Endothelial cell of umbilical vein (primary cell): ENCODE results near the gene MED17. TPM values are rescaled to one million over a fixed set of nuclear protein-coding genes. Genes with fewer than 3 reads are reported as not detected.

Source experiments
- BruUV-seq: library from RNA; stranded (reverse); fragments of 400-500 nt; replicated peaks from 2 replicates; lab custom pipeline; 2021; lab: Mats Ljungman, UMichigan
- CTCF ChIA-PET: fragments of 300-600, 350-600 bp; sonication (Branson Sonifier 250); formaldehyde crosslinking; loops from one replicate; lab custom pipeline; 2021; ENCODE audit warnings: antibody characterized with exemption, inconsistent platforms; lab: Charles Lee
- POLR2A ChIA-PET: fragments of 300-600, 350-600 bp; sonication (Branson Sonifier 250); formaldehyde crosslinking; loops from one replicate; lab custom pipeline; 2021; ENCODE audit warnings: antibody characterized with exemption, inconsistent platforms; lab: Charles Lee
- DNase-seq: peaks from one replicate; pipeline ENCODE4 v3.0.0-alpha.2; 2011; ENCODE audit warnings: low read depth, low spot score
- FAIRE-seq: peaks from 2 replicates; lab custom pipeline; 2011; peaks lifted over from hg19 to GRCh38; lab: Jason Lieb, UNC
- H2AFZ ChIP-seq: 2 replicates; pipeline ENCODE4 v1.6.0; 2012; ENCODE audit warnings: low read depth, low read length, control low read depth, inconsistent platforms
- H3K27ac ChIP-seq: 2 replicates; pipeline ENCODE4 v1.5.1; 2011; ENCODE audit warnings: low read depth, mild to moderate bottlenecking, control low read depth, low read length, moderate library complexity; ENCODE audit not compliant: insufficient read depth
- H3K27me3 ChIP-seq, 2 experiments: 2 replicates each; pipeline versions ENCODE4 v1.6.0 to v1.6.1; 2011; ENCODE audit warnings: low read length in 2 of 2, mixed read lengths in 1 of 2; ENCODE audit not compliant: control insufficient read depth in 2 of 2, insufficient read depth in 2 of 2
- H3K36me3 ChIP-seq, 2 experiments: 2 replicates in 1 of 2; 3 replicates in 1 of 2; pipeline ENCODE4 v1.5.1; 2011; ENCODE audit warnings: low read length in 2 of 2, mild to moderate bottlenecking in 1 of 2, moderate library complexity in 1 of 2; ENCODE audit not compliant: control insufficient read depth in 2 of 2, insufficient read depth in 2 of 2; ENCODE audit errors: extremely low read depth in 1 of 2
- H3K4me1 ChIP-seq: 3 replicates; pipeline ENCODE4 v1.5.1; 2011; ENCODE audit warnings: mild to moderate bottlenecking, low read length; ENCODE audit not compliant: control insufficient read depth, insufficient read depth; ENCODE audit errors: extremely low read depth
- H3K4me2 ChIP-seq: 2 replicates; pipeline ENCODE4 v1.6.1; 2011; ENCODE audit warnings: low read length, control low read depth, mixed read lengths; ENCODE audit not compliant: insufficient read depth
- H3K4me3 ChIP-seq, 3 experiments: fragments of 200-600 bp in 1 of 3; sonication (generic), shearing (Covaris generic) in 1 of 3; replicated peaks in 1 of 3; 2 replicates each; pipeline ENCODE4 v1.5.1; 2011 to 2016; ENCODE audit warnings: control low read depth in 3 of 3, low read length in 3 of 3, mild to moderate bottlenecking in 2 of 3, inconsistent platforms in 1 of 3, low read depth in 1 of 3, moderate library complexity in 1 of 3; ENCODE audit not compliant: insufficient read depth in 1 of 3
- H3K79me2 ChIP-seq: 2 replicates; pipeline ENCODE4 v1.6.0; 2012; ENCODE audit warnings: low read length, inconsistent platforms; ENCODE audit not compliant: control insufficient read depth, insufficient read depth
- H3K9ac ChIP-seq: replicated peaks from 2 replicates; pipeline ENCODE3; 2011; ENCODE audit warnings: low read length, control low read depth; ENCODE audit not compliant: insufficient read depth; ENCODE audit errors: extremely low read depth
- H3K9me1 ChIP-seq: replicated peaks from 3 replicates; pipeline ENCODE4 v1.6.0; 2011; ENCODE audit warnings: mild to moderate bottlenecking, low read length; ENCODE audit not compliant: control insufficient read depth, insufficient read depth; ENCODE audit errors: extremely low read depth
- H3K9me3 ChIP-seq: replicated peaks from 2 replicates; pipeline ENCODE4 v1.5.1; 2012; ENCODE audit warnings: low read length, inconsistent platforms; ENCODE audit not compliant: control insufficient read depth, insufficient read depth
- H4K20me1 ChIP-seq: replicated peaks from 2 replicates; pipeline ENCODE3; 2011; ENCODE audit warnings: mild to moderate bottlenecking, low read length; ENCODE audit not compliant: control insufficient read depth, insufficient read depth; ENCODE audit errors: extremely low read depth
- EZH2 ChIP-seq: IDR thresholded peaks from 2 replicates; pipeline ENCODE4 v1.6.1; 2012; ENCODE audit warnings: borderline replicate concordance, low read depth, mild to moderate bottlenecking, moderate library complexity, low read length, inconsistent platforms; ENCODE audit not compliant: severe bottlenecking
- FOS ChIP-seq: IDR thresholded peaks from 2 replicates; pipeline ENCODE4 v1.6.1; 2011; ENCODE audit warnings: mild to moderate bottlenecking, low read length, moderate library complexity, borderline replicate concordance; ENCODE audit not compliant: insufficient read depth
- GATA2 ChIP-seq: IDR thresholded peaks from 2 replicates; pipeline ENCODE4 v1.7.0; 2011; ENCODE audit warnings: low read depth, mild to moderate bottlenecking, moderate library complexity, mixed read lengths, low read length; ENCODE audit not compliant: insufficient read length, insufficient read depth
- JUN ChIP-seq: IDR thresholded peaks from 2 replicates; pipeline ENCODE4 v1.6.1; 2011; ENCODE audit warnings: borderline replicate concordance, low read depth; ENCODE audit not compliant: insufficient read length, insufficient read depth
- MYC ChIP-seq: IDR thresholded peaks from one replicate; pipeline ENCODE4 v1.6.1; 2011; ENCODE audit warnings: mild to moderate bottlenecking, low read depth, low read length
- POLR2A ChIP-seq: IDR thresholded peaks from 2 replicates; pipeline ENCODE4 v1.6.1; 2012; ENCODE audit warnings: low read depth, mild to moderate bottlenecking, control low read depth, low read length
- POLR2AphosphoS5 ChIP-seq: IDR thresholded peaks from 2 replicates; pipeline ENCODE4 v1.6.1; 2012; ENCODE audit warnings: low read depth, mild to moderate bottlenecking, control low read depth, low read length, moderate library complexity; ENCODE audit not compliant: insufficient read depth
- dilution Hi-C: fragments of 300-500 bp; cut with MboI; formaldehyde crosslinking; loops from one replicate; pipeline ENCODE4 v1.15.0; 2019; ENCODE audit warnings: low sequenced_read_pairs; ENCODE audit not compliant: extremely low pct_ligation_motif_present
- intact Hi-C: fragments of 100-400 bp; cut with micrococcal nuclease; formaldehyde crosslinking; loops from one replicate; pipeline ENCODE4 v1.10.0; 2022
- polyA plus RNA-seq, 4 experiments: library from polyadenylated mRNA; depleted of rRNA in 3 of 4; stranded (reverse) in 3 of 4; unstranded in 1 of 4; fragments of >200 nt; gene quantifications; 2 replicates each; pipeline versions ENCODE4 v1.2.1 to v1.2.3, GENCODE V29; 2011 to 2012; ENCODE audit warnings: missing spikeins in 1 of 4
- small RNA-seq: library from RNA; depleted of rRNA; stranded (forward); fragments of <200 nt; gene quantifications from one replicate; pipeline ENCODE3, GENCODE V24; 2012; ENCODE audit warnings: low replicate concordance, low read depth; ENCODE audit not compliant: insufficient read depth, insufficient read length
- total RNA-seq: library from RNA; stranded (reverse); gene quantifications from 2 replicates; pipeline ENCODE4 v1.2.3, GENCODE V29; 2021
- TF ChIP-seq, protein P1 (sequence below), 2 donors: IDR thresholded peaks; 1 replicate in 1 of 2; 2 replicates in 1 of 2; pipeline ENCODE4 v1.5.1; 2011; ENCODE audit warnings: low read length in 2 of 2, mild to moderate bottlenecking in 2 of 2, moderate library complexity in 2 of 2, control low read depth in 1 of 2, inconsistent platforms in 1 of 2, low read depth in 1 of 2; ENCODE audit not compliant: insufficient read depth in 1 of 2; ENCODE audit errors: extremely low read depth in 1 of 2
- TF ChIP-seq, protein P2 (sequence below): IDR thresholded peaks from 2 replicates; pipeline ENCODE4 v1.6.1; 2011; ENCODE audit not compliant: insufficient read depth, insufficient read length

MED17 gene
- total and polyA plus RNA-seq, 2 donors (not counting 3 experiments of a cell fraction or from before 2014, with no cell fraction given) = 11.3 to 40.6 TPM

DNA sequence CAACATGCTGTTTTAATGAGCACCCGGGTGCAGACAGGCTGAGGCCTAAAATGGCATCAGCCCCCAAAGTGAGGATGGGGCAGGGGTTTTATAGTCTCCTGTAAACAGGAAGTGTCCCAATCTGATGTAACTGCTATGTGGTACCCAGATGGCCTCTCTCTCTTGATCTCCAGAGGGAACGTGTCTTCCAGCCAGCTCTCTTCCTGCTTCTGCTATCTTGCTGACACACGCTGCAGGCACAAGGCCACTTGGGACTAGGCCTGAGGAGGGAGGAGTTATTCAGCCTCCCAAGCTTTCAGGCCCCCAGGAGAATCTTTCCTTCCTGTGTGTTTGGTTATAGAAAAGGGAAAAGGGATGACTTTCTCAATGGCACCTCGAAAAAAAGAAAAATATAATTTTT is 77.7 kb downstream of the MED17 start:
- dilution Hi-C loops (no loop called here), intact Hi-C loops (no loop called here)
- POLR2A ChIA-PET = no interaction called here
- Histone ChIP-seq H3K79me2 (no peaks in the 10 kb centered on the region), H3K4me2 (no peak overlapping the region), H2AFZ (no peak overlapping the region), H4K20me1 (no peaks in the 10 kb centered on the region), H3K27ac (no peak overlapping the region), H3K36me3 (no peaks in the 10 kb centered on the region), H3K27me3 (no peaks in the 10 kb centered on the region), H3K9ac (no peak overlapping the region), H3K9me3 (no peaks in the 10 kb centered on the region), H3K4me1 (no peaks in the 10 kb centered on the region), H3K9me1 (no peaks in the 10 kb centered on the region), H3K4me3 (no peak overlapping the region)
- no peak for FAIRE-seq
- BruUV-seq = no TSS peak
- CTCF ChIA-PET = no interaction called here
- TF ChIP-seq GATA2 (no peak), POLR2AphosphoS5 (no peak), MYC (no peak), FOS (no peak), JUN (no peak), EZH2 (no peak), POLR2A (no peak)
- TF ChIP-seq, protein P1, sequence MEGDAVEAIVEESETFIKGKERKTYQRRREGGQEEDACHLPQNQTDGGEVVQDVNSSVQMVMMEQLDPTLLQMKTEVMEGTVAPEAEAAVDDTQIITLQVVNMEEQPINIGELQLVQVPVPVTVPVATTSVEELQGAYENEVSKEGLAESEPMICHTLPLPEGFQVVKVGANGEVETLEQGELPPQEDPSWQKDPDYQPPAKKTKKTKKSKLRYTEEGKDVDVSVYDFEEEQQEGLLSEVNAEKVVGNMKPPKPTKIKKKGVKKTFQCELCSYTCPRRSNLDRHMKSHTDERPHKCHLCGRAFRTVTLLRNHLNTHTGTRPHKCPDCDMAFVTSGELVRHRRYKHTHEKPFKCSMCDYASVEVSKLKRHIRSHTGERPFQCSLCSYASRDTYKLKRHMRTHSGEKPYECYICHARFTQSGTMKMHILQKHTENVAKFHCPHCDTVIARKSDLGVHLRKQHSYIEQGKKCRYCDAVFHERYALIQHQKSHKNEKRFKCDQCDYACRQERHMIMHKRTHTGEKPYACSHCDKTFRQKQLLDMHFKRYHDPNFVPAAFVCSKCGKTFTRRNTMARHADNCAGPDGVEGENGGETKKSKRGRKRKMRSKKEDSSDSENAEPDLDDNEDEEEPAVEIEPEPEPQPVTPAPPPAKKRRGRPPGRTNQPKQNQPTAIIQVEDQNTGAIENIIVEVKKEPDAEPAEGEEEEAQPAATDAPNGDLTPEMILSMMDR (IDR thresholded peaks at IDR 0.05; ENCODE audit: extremely low read depth in 1 of 2, insufficient read depth in 1 of 2, low read depth in 1 of 2, low read length in 2 of 2) = no peak
- TF ChIP-seq, protein P2, sequence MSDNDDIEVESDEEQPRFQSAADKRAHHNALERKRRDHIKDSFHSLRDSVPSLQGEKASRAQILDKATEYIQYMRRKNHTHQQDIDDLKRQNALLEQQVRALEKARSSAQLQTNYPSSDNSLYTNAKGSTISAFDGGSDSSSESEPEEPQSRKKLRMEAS = no peak
- no peak for DNase-seq

Small RNAs within 50 kb of the gene (small RNA-seq; reads per million reads assigned to genes)
- gene RF00019 (not detected), gene SNORA40 (not detected)

Other genes with a start within 250 kb of the MED17 start
- 19.9 and 21.3 TPM in 2 replicates for gene SMCO4, start 240.9 kb upstream of the MED17 start, total RNA-seq
- gene SMCO4, start 240.9 kb upstream of the MED17 start, polyA plus RNA-seq = 14.0 and 16.0 TPM in 2 replicates
- gene CEP295, start 122.6 kb upstream of the MED17 start, total RNA-seq = 16.7 and 21.4 TPM in 2 replicates
- gene CEP295, start 122.6 kb upstream of the MED17 start, polyA plus RNA-seq = 4.3 and 5.3 TPM in 2 replicates
- 172 and 181 TPM in 2 replicates for gene TAF1D, start 42.8 kb upstream of the MED17 start, total RNA-seq
- 39.7 and 60.7 TPM in 2 replicates for gene TAF1D, start 42.8 kb upstream of the MED17 start, polyA plus RNA-seq
- gene C11orf54, start 42.6 kb upstream of the MED17 start, total RNA-seq = 17.7 and 18.7 TPM in 2 replicates
- gene C11orf54, start 42.6 kb upstream of the MED17 start, polyA plus RNA-seq = 3.2 and 4.2 TPM in 2 replicates
- not detected in 2 replicates for gene VSTM5, start 66.3 kb downstream of the MED17 start, total RNA-seq
- 0.03 TPM in 1 of 2 replicates, not detected in the other for gene VSTM5, start 66.3 kb downstream of the MED17 start, polyA plus RNA-seq
- gene HEPHL1, start 237.1 kb downstream of the MED17 start, total RNA-seq = not detected in 2 replicates
- not detected in 2 replicates for gene HEPHL1, start 237.1 kb downstream of the MED17 start, polyA plus RNA-seq